Measurements from ENCODE around the gene FKBP4.
"Not testable (repeated sequence)": the region's sequence is repeated elsewhere in the genome, so short reads cannot be mapped to it uniquely, and the experiment has no call there.

Gene FKBP4

DNA sequence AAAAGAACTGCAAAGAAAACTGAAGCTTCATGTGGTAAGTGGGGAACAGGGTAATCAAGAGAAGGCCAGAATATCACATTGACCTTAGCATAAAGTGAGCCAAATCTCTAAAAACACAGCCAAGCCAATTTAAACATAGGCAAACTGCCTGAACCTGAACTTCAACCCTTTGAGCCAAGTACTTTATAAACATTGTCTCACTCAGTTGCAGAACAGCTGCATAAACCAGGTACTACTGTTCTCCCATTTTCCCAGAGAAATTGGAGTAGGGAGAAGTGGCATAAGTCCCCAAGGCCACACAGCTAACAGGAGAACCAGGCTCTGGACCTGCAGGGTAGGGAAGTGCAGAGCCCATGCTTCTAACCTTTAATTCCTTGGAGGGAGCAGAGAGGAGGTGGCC, 30.4 kb upstream of the FKBP4 start:
- H3K4me1 ChIP-seq (ENCODE audit: control insufficient read depth, insufficient read depth, low read length), result peaks cover 8% of the 10 kb centered on the region; the same call in 1 of the 2 replicates
- no peak overlapping the region for H3K4me3 ChIP-seq (ENCODE audit: low read depth, low read length)
- H3K27ac ChIP-seq (ENCODE audit: low read depth, low read length), result no peak overlapping the region
- H3K27me3 ChIP-seq (ENCODE audit: control insufficient read depth, insufficient read depth, low read length), result no peaks in the 10 kb centered on the region
- H3K36me3 ChIP-seq (ENCODE audit: control insufficient read depth, insufficient read depth, low read length), result no peaks in the 10 kb centered on the region
- no peaks in the 10 kb centered on the region for H3K9me3 ChIP-seq (ENCODE audit: control insufficient read depth, insufficient read depth, low read length)
- no peak overlapping the region for H3K9ac ChIP-seq (ENCODE audit: low read depth, low read length)

GRCh38 chr12:2765052-2765451, 29.7 kb upstream of the FKBP4 start:
- peaks cover 8% of the 10 kb centered on the region; the same call in 1 of the 2 replicates for H3K4me1 ChIP-seq (ENCODE audit: control insufficient read depth, insufficient read depth, low read length)
- H3K27me3 ChIP-seq (ENCODE audit: control insufficient read depth, insufficient read depth, low read length), result no peaks in the 10 kb centered on the region
- H3K9ac ChIP-seq (ENCODE audit: low read depth, low read length), result no peak overlapping the region
- H3K9me3 ChIP-seq (ENCODE audit: control insufficient read depth, insufficient read depth, low read length), result no peaks in the 10 kb centered on the region
- H3K27ac ChIP-seq (ENCODE audit: low read depth, low read length), result no peak overlapping the region
- no peak overlapping the region for H3K4me3 ChIP-seq (ENCODE audit: low read depth, low read length)
- no peaks in the 10 kb centered on the region for H3K36me3 ChIP-seq (ENCODE audit: control insufficient read depth, insufficient read depth, low read length)

- no peak overlapping the region for H3K27ac ChIP-seq (ENCODE audit: low read depth, low read length)
- no peak overlapping the region for H3K4me3 ChIP-seq (ENCODE audit: low read depth, low read length)
- H3K4me1 ChIP-seq (ENCODE audit: control insufficient read depth, insufficient read depth, low read length), result peaks cover 8% of the 10 kb centered on the region; the same call in 1 of the 2 replicates
- no peak overlapping the region for H3K9ac ChIP-seq (ENCODE audit: low read depth, low read length)
- no peaks in the 10 kb centered on the region for H3K27me3 ChIP-seq (ENCODE audit: control insufficient read depth, insufficient read depth, low read length)
- H3K9me3 ChIP-seq (ENCODE audit: control insufficient read depth, insufficient read depth, low read length), result no peaks in the 10 kb centered on the region
- no peaks in the 10 kb centered on the region for H3K36me3 ChIP-seq (ENCODE audit: control insufficient read depth, insufficient read depth, low read length)
Measured at GRCh38 chr12:2765608-2766007, 29.2 kb upstream of the FKBP4 start.

DNA sequence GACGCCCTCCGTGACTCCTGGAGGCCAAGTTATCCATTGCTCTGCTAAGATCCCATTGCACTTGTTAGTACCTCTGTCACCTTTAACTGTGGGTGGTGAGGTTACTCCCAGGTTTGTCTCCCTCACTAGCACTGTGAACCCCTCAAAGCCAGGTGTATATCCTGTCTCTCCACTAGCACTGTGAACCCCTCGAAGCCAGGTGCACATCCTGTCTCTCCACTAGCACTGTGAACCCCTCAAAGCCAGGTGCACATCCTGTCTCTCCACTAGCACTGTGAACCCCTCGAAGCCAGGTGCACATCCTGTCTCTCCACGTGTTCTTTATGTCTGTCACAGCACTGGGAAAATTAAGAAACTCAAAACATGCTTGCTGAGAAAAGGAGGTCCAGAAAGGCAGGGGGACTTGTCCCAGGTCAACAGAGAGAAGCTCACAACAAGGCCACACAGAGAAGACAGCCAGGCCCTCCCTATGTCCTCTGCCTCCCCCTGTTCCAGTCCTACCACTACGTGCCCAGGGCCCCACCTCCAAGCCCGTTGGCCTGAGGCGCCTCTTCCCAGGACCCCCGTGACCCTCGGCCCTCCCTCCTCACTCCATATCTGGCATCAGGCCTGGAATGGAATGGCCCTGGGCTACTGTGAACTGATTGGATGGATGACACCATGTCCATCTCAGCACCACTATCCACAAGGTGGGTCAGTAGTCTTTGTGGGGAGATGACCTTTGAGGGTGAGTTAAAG, 26.4 kb upstream of the FKBP4 start:
- Histone ChIP-seq H3K9me3 (ENCODE audit: control insufficient read depth, insufficient read depth, low read length) (no peaks in the 10 kb centered on the region), H3K27me3 (ENCODE audit: control insufficient read depth, insufficient read depth, low read length) (no peaks in the 10 kb centered on the region), H3K4me3 (ENCODE audit: low read depth, low read length) (no peak overlapping the region), H3K4me1 (ENCODE audit: control insufficient read depth, insufficient read depth, low read length) (peaks cover 8% of the 10 kb centered on the region; the same call in 1 of the 2 replicates), H3K9ac (ENCODE audit: low read depth, low read length) (no peak overlapping the region), H3K36me3 (ENCODE audit: control insufficient read depth, insufficient read depth, low read length) (no peaks in the 10 kb centered on the region), H3K27ac (ENCODE audit: low read depth, low read length) (no peak overlapping the region)

GRCh38 chr12:2769866-2770533, 24.8 kb upstream of the FKBP4 start:
- no peak overlapping the region for H3K4me3 ChIP-seq (ENCODE audit: low read depth, low read length)
- H3K9ac ChIP-seq (ENCODE audit: low read depth, low read length), result no peak overlapping the region
- H3K27me3 ChIP-seq (ENCODE audit: control insufficient read depth, insufficient read depth, low read length), result no peaks in the 10 kb centered on the region
- H3K36me3 ChIP-seq (ENCODE audit: control insufficient read depth, insufficient read depth, low read length), result no peaks in the 10 kb centered on the region
- peaks cover 8% of the 10 kb centered on the region; the same call in 1 of the 2 replicates for H3K4me1 ChIP-seq (ENCODE audit: control insufficient read depth, insufficient read depth, low read length)
- H3K27ac ChIP-seq (ENCODE audit: low read depth, low read length), result no peak overlapping the region
- H3K9me3 ChIP-seq (ENCODE audit: control insufficient read depth, insufficient read depth, low read length), result no peaks in the 10 kb centered on the region

GRCh38 chr12:2770544-2770943, 24.2 kb upstream of the FKBP4 start:
- not testable (repeated sequence) for H3K4me1 ChIP-seq (ENCODE audit: control insufficient read depth, insufficient read depth, low read length); H3K36me3 ChIP-seq (ENCODE audit: control insufficient read depth, insufficient read depth, low read length); H3K9me3 ChIP-seq (ENCODE audit: control insufficient read depth, insufficient read depth, low read length); H3K4me3 ChIP-seq (ENCODE audit: low read depth, low read length); H3K27me3 ChIP-seq (ENCODE audit: control insufficient read depth, insufficient read depth, low read length); H3K9ac ChIP-seq (ENCODE audit: low read depth, low read length); H3K27ac ChIP-seq (ENCODE audit: low read depth, low read length)

DNA sequence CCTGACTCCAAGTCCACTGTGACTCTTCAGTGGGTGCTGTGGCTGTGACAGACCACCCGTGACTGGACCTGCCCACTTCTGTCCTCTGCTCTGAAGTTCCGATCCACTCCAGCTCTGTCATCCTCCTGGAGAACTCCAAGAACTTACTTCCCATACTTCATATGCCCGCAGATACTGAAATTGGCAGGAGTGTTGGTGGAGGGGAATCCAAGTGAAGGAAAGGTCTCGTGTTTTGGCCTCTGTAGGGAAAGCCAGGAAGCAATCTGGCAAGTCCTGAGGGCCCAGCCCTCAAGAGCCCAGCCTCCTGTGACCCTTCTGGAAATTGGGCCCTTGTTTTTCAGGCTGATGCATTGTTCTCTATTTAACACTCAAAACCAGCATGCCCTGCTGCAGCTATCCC, 22.4 kb upstream of the FKBP4 start:
- no peaks in the 10 kb centered on the region for H3K36me3 ChIP-seq (ENCODE audit: control insufficient read depth, insufficient read depth, low read length)
- H3K27me3 ChIP-seq (ENCODE audit: control insufficient read depth, insufficient read depth, low read length), result no peaks in the 10 kb centered on the region

DNA sequence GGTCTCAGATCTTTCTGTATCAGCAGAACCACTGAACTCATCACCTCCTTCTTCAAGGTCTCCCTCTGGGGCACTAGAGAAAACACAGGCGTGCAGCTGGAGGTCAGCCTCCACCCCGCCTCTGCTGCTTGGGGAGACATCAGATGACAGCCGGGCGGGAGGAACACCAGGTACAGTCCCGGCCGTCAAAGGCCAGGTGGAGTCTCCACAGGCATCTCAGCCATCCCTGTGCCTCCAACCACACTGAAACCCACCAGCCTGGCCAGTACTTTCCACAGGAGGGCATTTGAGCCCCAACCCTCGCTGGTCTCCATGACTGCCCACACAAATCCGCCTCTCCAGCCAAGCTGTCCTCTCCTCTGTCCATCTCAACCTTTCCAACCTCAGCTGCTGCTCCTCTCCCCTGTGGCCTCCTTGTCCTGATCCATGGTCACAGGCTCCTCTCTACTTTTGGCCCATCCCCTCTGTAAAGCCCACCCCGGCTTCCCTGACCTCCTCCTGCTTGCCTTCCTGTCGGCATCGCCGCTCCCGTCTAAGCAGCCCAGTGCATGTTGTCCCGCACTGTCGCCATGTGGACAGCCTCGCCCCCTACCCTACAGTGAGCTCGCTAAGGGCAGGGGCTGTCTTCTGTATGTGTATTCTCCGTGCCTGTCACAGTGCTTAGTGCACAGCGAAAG, 21.4 kb upstream of the FKBP4 start:
- Histone ChIP-seq H3K9ac (ENCODE audit: low read depth, low read length) (no peak overlapping the region), H3K4me3 (ENCODE audit: low read depth, low read length) (no peak overlapping the region), H3K27ac (ENCODE audit: low read depth, low read length) (no peak overlapping the region), H3K9me3 (ENCODE audit: control insufficient read depth, insufficient read depth, low read length) (no peaks in the 10 kb centered on the region), H3K4me1 (ENCODE audit: control insufficient read depth, insufficient read depth, low read length) (peaks cover under 1% of the 10 kb centered on the region), H3K36me3 (ENCODE audit: control insufficient read depth, insufficient read depth, low read length) (no peaks in the 10 kb centered on the region), H3K27me3 (ENCODE audit: control insufficient read depth, insufficient read depth, low read length) (no peaks in the 10 kb centered on the region)

More for the DNA sequence above, 22.4 kb upstream of the FKBP4 start:
- no peak overlapping the region for H3K9ac ChIP-seq (ENCODE audit: low read depth, low read length)
- H3K27ac ChIP-seq (ENCODE audit: low read depth, low read length), result no peak overlapping the region
- H3K9me3 ChIP-seq (ENCODE audit: control insufficient read depth, insufficient read depth, low read length), result no peaks in the 10 kb centered on the region
- H3K4me3 ChIP-seq (ENCODE audit: low read depth, low read length), result no peak overlapping the region
- no peaks in the 10 kb centered on the region for H3K4me1 ChIP-seq (ENCODE audit: control insufficient read depth, insufficient read depth, low read length)

DNA sequence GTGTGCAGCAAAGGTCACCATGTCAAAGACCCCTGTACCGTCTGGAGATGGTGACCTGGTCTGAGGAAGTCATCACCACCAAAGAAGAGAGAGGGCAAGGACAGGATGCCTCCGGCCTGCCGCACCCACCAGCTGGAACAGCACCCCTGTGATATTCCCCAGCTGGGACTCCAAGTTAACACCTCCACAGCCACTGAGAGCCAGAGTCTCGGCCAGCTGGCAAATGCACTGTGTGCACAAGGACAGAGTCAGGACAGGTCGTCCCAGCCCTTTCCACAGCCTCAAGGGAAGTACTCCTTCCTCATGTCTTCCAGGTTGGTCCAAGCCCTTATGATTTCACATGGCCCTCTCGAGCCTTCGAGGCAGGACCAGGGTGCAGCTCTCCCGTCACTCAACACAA, 19.3 kb upstream of the FKBP4 start:
- H3K36me3 ChIP-seq (ENCODE audit: control insufficient read depth, insufficient read depth, low read length), result no peaks in the 10 kb centered on the region
- H3K27ac ChIP-seq (ENCODE audit: low read depth, low read length), result no peak overlapping the region
- H3K9me3 ChIP-seq (ENCODE audit: control insufficient read depth, insufficient read depth, low read length), result no peaks in the 10 kb centered on the region
- H3K4me1 ChIP-seq (ENCODE audit: control insufficient read depth, insufficient read depth, low read length), result peaks cover 15% of the 10 kb centered on the region
- H3K9ac ChIP-seq (ENCODE audit: low read depth, low read length), result no peak overlapping the region; the same call in 1 of the 2 replicates
- no peak overlapping the region for H3K4me3 ChIP-seq (ENCODE audit: low read depth, low read length)
- H3K27me3 ChIP-seq (ENCODE audit: control insufficient read depth, insufficient read depth, low read length), result no peaks in the 10 kb centered on the region

DNA sequence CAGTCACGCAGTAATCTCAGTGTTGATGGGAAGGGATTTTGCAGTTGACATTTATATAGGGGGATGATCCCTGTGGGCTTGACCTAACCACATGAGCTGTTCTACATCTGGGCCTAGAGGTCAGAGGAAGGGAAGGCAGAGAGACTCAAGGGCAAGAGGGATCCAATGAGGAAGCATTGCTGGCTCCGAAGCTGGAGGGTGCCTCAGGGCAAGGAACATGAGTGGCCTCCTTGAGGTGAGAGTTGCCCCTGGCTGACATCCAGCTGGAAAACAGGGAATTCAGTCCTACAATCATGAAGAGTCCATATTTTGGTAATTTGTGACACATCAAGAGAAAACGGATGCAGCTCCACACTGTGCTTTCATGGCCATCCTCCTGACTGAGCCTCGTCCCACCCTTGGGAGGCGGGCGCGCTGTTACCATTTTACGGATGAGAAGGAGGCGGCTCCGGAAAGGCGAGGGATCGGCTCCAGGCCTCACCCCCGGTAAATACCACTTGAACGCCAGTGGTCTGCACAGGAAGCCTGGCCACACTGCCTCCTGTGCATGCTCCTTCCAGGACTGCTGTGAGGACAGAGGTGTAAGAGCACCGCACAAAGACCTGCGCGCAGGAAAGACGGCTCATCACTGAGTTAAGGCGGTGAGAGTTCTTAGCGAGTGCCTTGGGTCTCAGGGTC, 18.5 kb upstream of the FKBP4 start:
- Histone ChIP-seq H3K27ac (ENCODE audit: low read depth, low read length) (no peak overlapping the region), H3K4me3 (ENCODE audit: low read depth, low read length) (no peak overlapping the region), H3K36me3 (ENCODE audit: control insufficient read depth, insufficient read depth, low read length) (no peaks in the 10 kb centered on the region), H3K9me3 (ENCODE audit: control insufficient read depth, insufficient read depth, low read length) (no peaks in the 10 kb centered on the region), H3K4me1 (ENCODE audit: control insufficient read depth, insufficient read depth, low read length) (peaks cover 15% of the 10 kb centered on the region), H3K27me3 (ENCODE audit: control insufficient read depth, insufficient read depth, low read length) (no peaks in the 10 kb centered on the region), H3K9ac (ENCODE audit: low read depth, low read length) (no peak overlapping the region)
